ENCODE measurements around the gene NEO1. TPM values are rescaled to one million over a fixed set of nuclear protein-coding genes. Genes with fewer than 3 reads are reported as not detected.
"Not testable (repeated sequence)": the region's sequence is repeated elsewhere in the genome, so short reads cannot be mapped to it uniquely, and the experiment has no call there.

Gene NEO1
- total RNA-seq, 1 donor from 2014 or later, result 5.6 TPM

DNA sequence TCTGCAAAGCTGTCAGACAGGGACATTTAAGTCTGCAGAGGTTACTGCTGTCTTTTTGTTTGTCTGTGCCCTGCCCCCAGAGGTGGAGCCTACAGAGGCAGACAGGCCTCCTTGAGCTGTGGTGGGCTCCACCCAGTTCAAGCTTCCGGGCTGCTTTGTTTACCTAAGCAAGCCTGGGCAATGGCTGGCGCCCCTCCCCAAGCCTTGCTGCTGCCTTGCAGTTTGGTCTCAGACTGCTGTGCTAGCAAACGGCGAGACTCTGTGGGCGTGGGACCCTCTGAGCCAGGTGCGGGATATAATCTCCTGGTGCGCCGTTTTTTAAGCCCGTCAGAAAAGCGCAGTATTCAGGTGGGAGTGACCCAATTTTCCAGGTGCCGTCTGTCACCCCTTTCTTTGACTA lies 169.2 kb downstream of the NEO1 start:
- H3K4me3 Mint-ChIP-seq; H3K27ac Mint-ChIP-seq; intact Hi-C loops (cut with micrococcal nuclease); H3K27me3 Mint-ChIP-seq (ENCODE audit: insufficient read depth); H3K4me1 Mint-ChIP-seq (ENCODE audit: low read depth); H3K9me3 Mint-ChIP-seq; H3K36me3 Mint-ChIP-seq (ENCODE audit: low read depth); DNase-seq (ENCODE audit: low spot score): not testable (repeated sequence)

- Mint-ChIP-seq H3K4me1 (ENCODE audit: low read depth) (no peaks in the 10 kb centered on the region), H3K4me3 (no peak overlapping the region), H3K36me3 (ENCODE audit: low read depth) (no peaks in the 10 kb centered on the region), H3K27ac (no peak overlapping the region), H3K9me3 (peaks cover 3% of the 10 kb centered on the region), H3K27me3 (ENCODE audit: insufficient read depth) (peaks cover 4% of the 10 kb centered on the region)
- no peak for DNase-seq (ENCODE audit: low spot score)
- intact Hi-C loops (cut with micrococcal nuclease), result no loop called here
These were observed 173.2 kb downstream of the NEO1 start for GRCh38 chr15:73225358-73226015.

DNA sequence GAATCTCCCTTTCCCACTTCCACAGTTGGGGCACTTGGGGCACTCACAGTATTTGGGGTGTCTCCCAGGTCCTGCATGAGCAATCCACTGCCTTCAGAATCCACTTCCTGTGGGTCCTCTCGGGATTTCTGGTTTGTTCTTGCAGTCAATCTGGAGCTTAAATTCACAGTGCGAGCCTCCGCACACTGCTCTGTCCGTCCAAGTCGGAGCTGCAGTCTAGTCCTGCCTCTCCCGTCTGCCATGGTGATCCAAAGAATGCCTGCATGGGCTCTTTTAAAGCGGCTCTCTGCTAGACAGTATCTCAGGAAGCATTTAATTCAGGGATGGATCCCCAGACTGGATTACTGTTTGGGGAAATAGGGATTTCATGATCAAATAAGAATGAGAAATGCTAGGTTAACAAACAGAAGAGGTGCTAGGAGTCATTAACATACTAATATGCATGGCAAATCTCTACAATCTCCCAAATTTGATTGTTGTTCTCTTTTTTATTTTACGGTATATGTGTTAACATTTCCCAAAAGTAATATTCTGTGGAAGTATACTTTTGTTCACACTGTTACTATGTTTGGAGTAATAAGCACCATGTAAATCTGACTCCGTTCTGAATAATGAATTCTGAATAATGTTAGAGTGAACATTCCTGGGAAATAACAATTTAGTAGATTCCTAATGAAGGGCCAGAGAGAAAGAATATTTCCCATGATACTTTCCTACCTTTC lies 174.0 kb downstream of the NEO1 start:
- intact Hi-C loops (cut with micrococcal nuclease), result no loop called here
- no peaks in the 10 kb centered on the region for H3K4me1 Mint-ChIP-seq (ENCODE audit: low read depth)
- no peak for DNase-seq (ENCODE audit: low spot score)
- H3K36me3 Mint-ChIP-seq (ENCODE audit: low read depth), result no peaks in the 10 kb centered on the region
- H3K27me3 Mint-ChIP-seq (ENCODE audit: insufficient read depth), result peaks cover 2% of the 10 kb centered on the region
- H3K27ac Mint-ChIP-seq, result no peak overlapping the region
- peaks cover 3% of the 10 kb centered on the region for H3K9me3 Mint-ChIP-seq
- H3K4me3 Mint-ChIP-seq, result no peak overlapping the region

DNA sequence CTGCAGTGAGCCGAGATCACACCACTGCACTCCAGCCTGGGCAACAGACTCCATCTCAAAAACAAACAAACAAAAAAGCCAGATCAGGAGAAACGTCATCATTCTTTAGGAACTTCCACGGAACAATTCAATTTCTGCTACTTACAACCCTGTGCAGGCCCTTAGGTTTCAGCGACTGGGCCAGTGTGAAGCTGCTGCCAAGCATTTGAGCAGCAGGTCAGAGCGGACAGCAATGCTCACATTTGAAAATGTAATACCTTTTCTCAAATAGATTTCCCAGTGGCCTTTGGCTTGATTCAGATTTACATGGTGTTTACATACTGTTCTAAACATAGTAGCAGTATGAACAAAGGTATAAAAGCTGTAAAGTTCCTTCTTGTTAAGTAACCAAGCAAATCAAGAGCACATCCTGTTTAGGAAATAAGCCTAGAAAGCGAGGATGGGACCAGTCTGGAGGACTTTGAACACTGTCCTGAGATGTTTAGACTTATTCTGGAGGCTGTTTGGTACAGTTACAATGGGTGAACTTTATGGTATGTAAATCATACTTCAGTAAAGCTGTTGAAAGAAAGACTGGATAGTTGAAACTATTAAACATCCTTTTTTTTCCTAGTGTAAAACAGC lies 175.3 kb downstream of the NEO1 start:
- intact Hi-C loops (cut with micrococcal nuclease), result no loop called here
- Mint-ChIP-seq H3K4me3 (no peak overlapping the region), H3K27me3 (ENCODE audit: insufficient read depth) (peaks cover 2% of the 10 kb centered on the region), H3K27ac (no peak overlapping the region), H3K9me3 (no peaks in the 10 kb centered on the region), H3K4me1 (ENCODE audit: low read depth) (no peaks in the 10 kb centered on the region), H3K36me3 (ENCODE audit: low read depth) (no peaks in the 10 kb centered on the region)
- DNase-seq (ENCODE audit: low spot score), result no peak

- DNase-seq (ENCODE audit: low spot score), result no peak
- Mint-ChIP-seq H3K9me3 (no peaks in the 10 kb centered on the region), H3K27ac (no peak overlapping the region), H3K27me3 (ENCODE audit: insufficient read depth) (peaks cover 2% of the 10 kb centered on the region), H3K4me1 (ENCODE audit: low read depth) (no peaks in the 10 kb centered on the region), H3K4me3 (no peak overlapping the region), H3K36me3 (ENCODE audit: low read depth) (no peaks in the 10 kb centered on the region)
- intact Hi-C loops (cut with micrococcal nuclease), result no loop called here
These were observed 175.9 kb downstream of the NEO1 start for GRCh38 chr15:73228128-73228646.

GRCh38 chr15:73231661-73232419 lies 179.6 kb downstream of the NEO1 start:
- no peak for DNase-seq (ENCODE audit: low spot score)
- H3K27me3 Mint-ChIP-seq (ENCODE audit: insufficient read depth), result no peaks in the 10 kb centered on the region
- no peak overlapping the region for H3K4me3 Mint-ChIP-seq
- intact Hi-C loops (cut with micrococcal nuclease), result no loop called here
- H3K4me1 Mint-ChIP-seq (ENCODE audit: low read depth), result no peaks in the 10 kb centered on the region
- no peaks in the 10 kb centered on the region for H3K36me3 Mint-ChIP-seq (ENCODE audit: low read depth)
- H3K27ac Mint-ChIP-seq, result no peak overlapping the region
- H3K9me3 Mint-ChIP-seq, result no peaks in the 10 kb centered on the region

DNA sequence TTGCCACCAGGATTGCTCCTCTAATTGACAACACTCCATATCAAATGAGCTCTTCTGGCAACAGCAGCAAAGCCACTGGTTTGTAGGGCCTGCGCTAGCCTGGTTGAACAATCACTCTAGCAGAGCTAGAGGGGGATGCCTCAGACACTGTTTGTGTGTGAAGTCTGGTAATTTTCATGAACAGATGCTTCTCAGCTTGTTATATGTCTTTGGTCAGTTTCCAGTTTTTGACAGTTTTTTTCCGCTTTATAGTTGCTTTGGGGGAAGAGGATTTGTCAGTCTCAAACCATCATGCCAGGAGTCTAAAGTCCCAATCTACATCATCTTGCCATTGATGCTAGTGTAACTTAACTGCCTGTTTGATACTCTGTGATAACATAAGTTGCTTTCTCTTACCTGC lies 180.5 kb downstream of the NEO1 start:
- intact Hi-C loops (cut with micrococcal nuclease), result no loop called here
- H3K27ac Mint-ChIP-seq, result no peak overlapping the region
- no peaks in the 10 kb centered on the region for H3K4me1 Mint-ChIP-seq (ENCODE audit: low read depth)
- H3K36me3 Mint-ChIP-seq (ENCODE audit: low read depth), result no peaks in the 10 kb centered on the region
- no peaks in the 10 kb centered on the region for H3K27me3 Mint-ChIP-seq (ENCODE audit: insufficient read depth)
- H3K4me3 Mint-ChIP-seq, result no peak overlapping the region
- H3K9me3 Mint-ChIP-seq, result no peaks in the 10 kb centered on the region
- no peak for DNase-seq (ENCODE audit: low spot score)

DNA sequence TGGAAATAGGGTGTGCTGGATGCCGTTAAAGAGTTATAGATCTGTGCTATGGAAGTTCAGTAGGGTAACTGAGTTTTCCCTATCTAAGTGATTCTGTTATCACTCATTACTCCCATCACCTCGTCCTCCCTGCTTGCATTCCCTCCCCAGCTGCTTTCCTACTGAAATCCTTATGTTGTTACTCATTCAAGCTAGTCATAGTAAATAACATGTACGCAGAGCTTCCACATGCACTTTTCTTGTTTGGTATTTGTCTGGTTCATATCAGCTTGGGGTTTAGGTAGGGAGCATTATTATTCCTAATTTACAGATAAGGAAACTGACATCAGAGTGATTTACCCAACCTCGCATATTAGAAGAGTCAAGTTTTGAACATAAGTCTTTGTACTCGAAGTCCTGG lies 181.4 kb downstream of the NEO1 start:
- no peaks in the 10 kb centered on the region for H3K4me1 Mint-ChIP-seq (ENCODE audit: low read depth)
- intact Hi-C loops (cut with micrococcal nuclease), result no loop called here
- H3K36me3 Mint-ChIP-seq (ENCODE audit: low read depth), result no peaks in the 10 kb centered on the region
- DNase-seq (ENCODE audit: low spot score), result no peak
- H3K27me3 Mint-ChIP-seq (ENCODE audit: insufficient read depth), result no peaks in the 10 kb centered on the region
- no peak overlapping the region for H3K4me3 Mint-ChIP-seq
- H3K9me3 Mint-ChIP-seq, result no peaks in the 10 kb centered on the region
- H3K27ac Mint-ChIP-seq, result no peak overlapping the region

- intact Hi-C loops (cut with micrococcal nuclease), result no loop called here
- Mint-ChIP-seq H3K4me3 (no peak overlapping the region), H3K27me3 (ENCODE audit: insufficient read depth) (no peaks in the 10 kb centered on the region), H3K9me3 (no peaks in the 10 kb centered on the region), H3K36me3 (ENCODE audit: low read depth) (no peaks in the 10 kb centered on the region), H3K4me1 (ENCODE audit: low read depth) (no peaks in the 10 kb centered on the region), H3K27ac (no peak overlapping the region)
- DNase-seq (ENCODE audit: low spot score), result no peak
These were observed 185.6 kb downstream of the NEO1 start for GRCh38 chr15:73237910-73238309.

- Mint-ChIP-seq H3K36me3 (ENCODE audit: low read depth) (no peaks in the 10 kb centered on the region), H3K4me3 (no peak overlapping the region), H3K27ac (no peak overlapping the region), H3K27me3 (ENCODE audit: insufficient read depth) (no peaks in the 10 kb centered on the region), H3K4me1 (ENCODE audit: low read depth) (no peaks in the 10 kb centered on the region), H3K9me3 (no peaks in the 10 kb centered on the region)
- intact Hi-C loops (cut with micrococcal nuclease), result loop anchor here (5.0 to 10.0 kb wide), 3 partner anchors 112 to 393 kb away; partner anchors contain the start of genes NEO1 and NPTN
- no peak for DNase-seq (ENCODE audit: low spot score)
These were observed 187.4 kb downstream of the NEO1 start for GRCh38 chr15:73239564-73240215.

DNA sequence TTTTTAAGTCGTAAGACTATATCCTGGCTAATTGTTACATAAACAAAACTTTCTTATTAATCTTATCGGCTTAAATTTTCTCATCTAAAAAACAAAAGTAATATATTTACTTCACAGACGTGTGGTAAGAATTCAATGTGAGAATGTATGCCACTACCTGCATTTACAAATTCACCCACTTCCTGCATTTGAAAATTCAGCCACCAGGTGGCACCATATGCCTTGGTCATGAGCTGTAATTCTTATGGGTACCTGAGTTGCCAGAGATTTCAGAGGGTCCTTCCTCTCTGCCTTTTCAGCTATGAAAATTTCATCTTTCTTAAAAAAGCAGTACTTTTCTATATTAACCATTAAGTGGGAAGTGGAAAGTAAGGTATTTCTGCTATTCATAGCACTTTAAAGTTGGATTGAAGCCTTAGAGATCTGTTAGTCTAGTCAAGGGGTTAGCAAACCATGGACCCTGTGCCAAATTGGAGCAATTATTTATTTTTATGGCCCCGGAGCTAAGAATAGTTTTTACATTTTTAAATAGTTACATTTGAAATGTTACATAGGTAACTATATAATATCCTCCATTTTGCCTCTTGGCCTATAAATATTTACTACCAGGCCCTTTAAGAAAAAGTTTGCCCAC lies 188.7 kb downstream of the NEO1 start:
- Mint-ChIP-seq H3K27ac (no peak overlapping the region), H3K9me3 (no peaks in the 10 kb centered on the region), H3K36me3 (ENCODE audit: low read depth) (no peaks in the 10 kb centered on the region), H3K4me3 (no peak overlapping the region), H3K27me3 (ENCODE audit: insufficient read depth) (no peaks in the 10 kb centered on the region), H3K4me1 (ENCODE audit: low read depth) (no peaks in the 10 kb centered on the region)
- intact Hi-C loops (cut with micrococcal nuclease), result loop anchor here (1.0 to 10.0 kb wide), 6 partner anchors 24 to 459 kb away; partner anchors contain the start of genes NEO1 and NPTN
- DNase-seq (ENCODE audit: low spot score), result peak; percentile 55

- DNase-seq (ENCODE audit: low spot score), result no peak
- H3K27ac Mint-ChIP-seq, result no peak overlapping the region
- peaks cover 3% of the 10 kb centered on the region for H3K27me3 Mint-ChIP-seq (ENCODE audit: insufficient read depth)
- H3K9me3 Mint-ChIP-seq, result no peaks in the 10 kb centered on the region
- intact Hi-C loops (cut with micrococcal nuclease), result loop anchor here (5.0 to 10.0 kb wide), 3 partner anchors 117 to 388 kb away; partner anchors contain the start of genes NEO1 and NPTN
- no peaks in the 10 kb centered on the region for H3K4me1 Mint-ChIP-seq (ENCODE audit: low read depth)
- no peak overlapping the region for H3K4me3 Mint-ChIP-seq
- H3K36me3 Mint-ChIP-seq (ENCODE audit: low read depth), result no peaks in the 10 kb centered on the region
These were observed 192.1 kb downstream of the NEO1 start for GRCh38 chr15:73244333-73244732.

Measured in activated T-helper 1 cell treated with anti-CD3 and anti-CD28 coated beads, Interleukin-12 subunit alpha, Interleukin-12 subunit beta, Interleukin-2, Interleukin-4 antibody, amounts not matched to agents 30 ng/mL and 10 ng/mL and 1 ng/mL, durations not matched to agents 14 hours and 24 hours and 36 hours (primary cell).